SU-DHL-6 (cell line): ENCODE measurements around the gene TBC1D1.

Experiments used
- EZH2phosphoT487 ChIP-seq: fragments of 200-600 bp; sonication (generic), shearing (Covaris generic); conservative IDR thresholded peaks from 2 replicates; pipeline ENCODE4 v1.6.1; 2018; ENCODE audit warnings: mild to moderate bottlenecking, antibody characterized with exemption, low read length, moderate library complexity, mixed read lengths
- TF ChIP-seq, protein P1 (sequence below): fragments of 200-600 bp; sonication (generic); IDR thresholded peaks from one replicate; pipeline ENCODE4 v1.5.1; 2017; ENCODE audit warnings: antibody characterized with exemption, mild to moderate bottlenecking, low read length, moderate library complexity; ENCODE audit not compliant: insufficient read depth, poor library complexity, severe bottlenecking

DNA sequence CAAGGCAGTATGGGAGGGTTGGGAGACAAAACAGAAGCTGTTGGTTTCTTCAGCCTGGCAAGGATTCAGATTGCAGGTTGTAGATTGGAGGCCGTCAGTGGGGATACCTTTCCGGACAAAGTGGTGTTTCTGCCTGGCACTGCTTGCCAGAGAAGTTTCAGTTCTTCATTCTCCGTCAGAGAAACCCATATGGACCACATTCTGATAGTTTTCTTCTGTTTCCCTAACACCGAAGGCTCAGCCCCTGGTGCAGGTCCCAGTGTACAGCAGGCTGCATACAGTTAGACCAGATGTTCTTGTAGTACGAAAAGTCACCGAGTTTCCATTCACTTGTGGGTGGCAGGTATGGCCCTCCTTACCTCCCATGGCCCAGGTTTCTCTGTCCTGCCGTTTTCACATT, 176.6 kb downstream of the TBC1D1 start:
- TF ChIP-seq, protein P1, sequence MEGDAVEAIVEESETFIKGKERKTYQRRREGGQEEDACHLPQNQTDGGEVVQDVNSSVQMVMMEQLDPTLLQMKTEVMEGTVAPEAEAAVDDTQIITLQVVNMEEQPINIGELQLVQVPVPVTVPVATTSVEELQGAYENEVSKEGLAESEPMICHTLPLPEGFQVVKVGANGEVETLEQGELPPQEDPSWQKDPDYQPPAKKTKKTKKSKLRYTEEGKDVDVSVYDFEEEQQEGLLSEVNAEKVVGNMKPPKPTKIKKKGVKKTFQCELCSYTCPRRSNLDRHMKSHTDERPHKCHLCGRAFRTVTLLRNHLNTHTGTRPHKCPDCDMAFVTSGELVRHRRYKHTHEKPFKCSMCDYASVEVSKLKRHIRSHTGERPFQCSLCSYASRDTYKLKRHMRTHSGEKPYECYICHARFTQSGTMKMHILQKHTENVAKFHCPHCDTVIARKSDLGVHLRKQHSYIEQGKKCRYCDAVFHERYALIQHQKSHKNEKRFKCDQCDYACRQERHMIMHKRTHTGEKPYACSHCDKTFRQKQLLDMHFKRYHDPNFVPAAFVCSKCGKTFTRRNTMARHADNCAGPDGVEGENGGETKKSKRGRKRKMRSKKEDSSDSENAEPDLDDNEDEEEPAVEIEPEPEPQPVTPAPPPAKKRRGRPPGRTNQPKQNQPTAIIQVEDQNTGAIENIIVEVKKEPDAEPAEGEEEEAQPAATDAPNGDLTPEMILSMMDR, result no peak
- no peak for TF ChIP-seq EZH2phosphoT487
